K562 (cell line): Measurements from ENCODE around the gene ARMC6. TPM values are rescaled to one million over a fixed set of nuclear protein-coding genes. Genes with fewer than 3 reads are reported as not detected.

Source experiments
- BACH1 ChIP-seq: fragments of 200-800 bp; sonication (Bioruptor generic); IDR thresholded peaks from 2 replicates; pipeline ENCODE4 v1.6.1; 2016; ENCODE audit warnings: missing genetic modification characterization, missing compliant biosample characterization
- BRD4 ChIP-seq: fragments of 200-600 bp; sonication (generic); IDR thresholded peaks from 2 replicates; pipeline ENCODE4 v1.6.1; 2017; ENCODE audit warnings: inconsistent platforms
- CHAMP1 ChIP-seq: fragments of 450-650 bp; IDR thresholded peaks from 2 replicates; pipeline ENCODE4 v1.6.1; 2016; ENCODE audit warnings: mild to moderate bottlenecking
- MBD2 ChIP-seq: sonication (generic); IDR thresholded peaks from 2 replicates; pipeline ENCODE4 v1.6.1; 2016; ENCODE audit warnings: low read depth, borderline replicate concordance
- MNT ChIP-seq, 2 experiments: fragments of 450-650 bp; conservative IDR thresholded peaks; 2 replicates each; pipeline ENCODE4 v1.6.1; 2017; ENCODE audit warnings: mild to moderate bottlenecking in 2 of 2, moderate library complexity in 2 of 2
- NCOR1 ChIP-seq: fragments of 450-650 bp; IDR thresholded peaks from 2 replicates; pipeline ENCODE4 v1.6.1; 2016; ENCODE audit warnings: mild to moderate bottlenecking, moderate library complexity
- NFE2 ChIP-seq: IDR thresholded peaks from 2 replicates; pipeline ENCODE4 v1.6.1; 2014; ENCODE audit warnings: antibody characterized with exemption, low read depth
- POLR2A ChIP-seq: fragments of 450-650 bp; conservative IDR thresholded peaks from 2 replicates; pipeline ENCODE4 v1.6.1; 2016
- POLR3G ChIP-seq: IDR thresholded peaks from 2 replicates; pipeline ENCODE4 v1.6.1; 2011; ENCODE audit not compliant: insufficient read length, insufficient replicate concordance; ENCODE audit errors: extremely low read depth
- RBM25 ChIP-seq: fragments of 200-400 bp; formaldehyde crosslinking; IDR thresholded peaks from 2 replicates; pipeline ENCODE4 v1.6.1; 2018; ENCODE audit warnings: low read length, low read depth, moderate library complexity; ENCODE audit not compliant: severe bottlenecking
- SMARCE1 ChIP-seq: fragments of 450-650 bp; IDR thresholded peaks from 2 replicates; pipeline ENCODE4 v1.7.1; 2016; ENCODE audit warnings: mild to moderate bottlenecking
- XRCC4 ChIP-seq: IDR thresholded peaks from one replicate; pipeline ENCODE4 v1.6.1; 2011; ENCODE audit not compliant: insufficient read depth, insufficient read length; ENCODE audit errors: extremely low read depth
- ZBTB11 ChIP-seq, 3 experiments: fragments of 200-800 bp in 1 of 3; fragments of 250-450 bp in 1 of 3; fragments of 450-650 bp in 1 of 3; sonication (Bioruptor Pico) in 1 of 3; sonication (Bioruptor generic) in 1 of 3; formaldehyde crosslinking in 1 of 3; IDR thresholded peaks; 2 replicates each; pipeline versions ENCODE4 v1.6.1 to v1.8.0; 2016 to 2022; ENCODE audit warnings: mild to moderate bottlenecking in 2 of 3, missing genetic modification characterization in 2 of 3, missing compliant biosample characterization in 1 of 3, moderate library complexity in 1 of 3
- ZNF121 ChIP-seq: sonication (generic); formaldehyde crosslinking; conservative IDR thresholded peaks from 2 replicates; pipeline ENCODE4 v1.8.0; 2022; ENCODE audit warnings: missing genetic modification reagents
- ZNF408 ChIP-seq: fragments of 250-450 bp; sonication (Bioruptor Pico); IDR thresholded peaks from 2 replicates; pipeline ENCODE4 v1.4.0; 2020; ENCODE audit warnings: low read depth, mild to moderate bottlenecking, moderate library complexity
- polyA plus RNA-seq, 8 experiments: library from polyadenylated mRNA; depleted of rRNA in 4 of 8; stranded (reverse) in 5 of 8; unstranded in 3 of 8; fragments of >200 nt; fragmentation: Nextera tagmentation in 2 of 8; fragmentation: Illumina TruSeq in 1 of 8; extraction: Ambion mirVana in 2 of 8; extraction: Trizol in 1 of 8; gene quantifications; 2 replicates each; pipeline versions ENCODE4 v1.2.1 to v1.2.3, GENCODE V29; 2011 to 2014; ENCODE audit warnings: inconsistent platforms in 1 of 8, missing spikeins in 1 of 8
- total RNA-seq, 7 experiments: library from RNA; depleted of rRNA in 6 of 7; stranded (reverse); fragments of >200 nt in 6 of 7; fragmentation: Illumina TruSeq in 2 of 7; extraction: Trizol in 2 of 7; gene quantifications; 2 replicates each; pipeline versions ENCODE4 v1.2.1 to v1.2.3, GENCODE V29; 2011 to 2021; ENCODE audit warnings: low replicate concordance in 1 of 7

Gene ARMC6
- total and polyA plus RNA-seq, 9 of the 15 experiments (the other 6 are each of a cell fraction or from before 2014, with no cell fraction given), result 2.1 to 93.4 (median 63.6) TPM

GRCh38 chr19:19032420-19033175, 805 bp upstream of the ARMC6 start (continued):
- TF ChIP-seq XRCC4 (no peak), ZNF408 (CRISPR knock-in tag) (no peak), NFE2 (no peak), CHAMP1 (no peak), ZNF121 (no peak), MBD2 (no peak), POLR2A (peak; percentile 55; the same call in 1 of the 2 replicates), NCOR1 (no peak), SMARCE1 (peak; percentile 51; the same call in 1 of the 2 replicates), ZBTB11 (CRISPR knock-in tag; IDR thresholded peaks at IDR 0.05) (no peak; a peak in 1 of 6 replicates), POLR3G (no peak), RBM25 (peak; percentile 56), MNT (conservative IDR thresholded peaks at IDR 0.05) (peak in 1 of 2 experiments; percentile 54; a peak in 1 of 4 replicates), BRD4 (no peak), BACH1 (no peak)
